Keratinocyte (primary cell): ENCODE data around the gene ACP7.

ENCODE experiments used
- CTCF ChIP-seq, 3 experiments: IDR thresholded peaks in 1 of 3; conservative IDR thresholded peaks in 1 of 3; optimal IDR thresholded peaks in 1 of 3; 2 replicates in 2 of 3; 3 replicates in 1 of 3; pipeline versions ENCODE3 to v1.5.1; 2011; ENCODE audit warnings: low read length in 3 of 3, mild to moderate bottlenecking in 3 of 3, moderate library complexity in 2 of 3, control low read depth in 1 of 3, inconsistent platforms in 1 of 3; ENCODE audit not compliant: insufficient read depth in 2 of 3; ENCODE audit errors: extremely low read depth in 1 of 3
- EZH2 ChIP-seq: IDR thresholded peaks from one replicate; pipeline ENCODE4 v1.6.1; 2012; ENCODE audit warnings: inconsistent platforms, mild to moderate bottlenecking, low read length, moderate library complexity

- TF ChIP-seq CTCF (optimal IDR thresholded peaks at IDR 0.05 in 1 of 3, IDR thresholded peaks at IDR 0.05 in 1 of 3, conservative IDR thresholded peaks at IDR 0.05 in 1 of 3; ENCODE audit: extremely low read depth in 1 of 3, insufficient read depth in 2 of 3, low read length in 3 of 3): no peak
- TF ChIP-seq EZH2: no peak
These were observed 74.6 kb downstream of the ACP7 start for GRCh38 chr19:39158646-39159260.
